Measurements from ENCODE around the gene SETD1A.

DNA sequence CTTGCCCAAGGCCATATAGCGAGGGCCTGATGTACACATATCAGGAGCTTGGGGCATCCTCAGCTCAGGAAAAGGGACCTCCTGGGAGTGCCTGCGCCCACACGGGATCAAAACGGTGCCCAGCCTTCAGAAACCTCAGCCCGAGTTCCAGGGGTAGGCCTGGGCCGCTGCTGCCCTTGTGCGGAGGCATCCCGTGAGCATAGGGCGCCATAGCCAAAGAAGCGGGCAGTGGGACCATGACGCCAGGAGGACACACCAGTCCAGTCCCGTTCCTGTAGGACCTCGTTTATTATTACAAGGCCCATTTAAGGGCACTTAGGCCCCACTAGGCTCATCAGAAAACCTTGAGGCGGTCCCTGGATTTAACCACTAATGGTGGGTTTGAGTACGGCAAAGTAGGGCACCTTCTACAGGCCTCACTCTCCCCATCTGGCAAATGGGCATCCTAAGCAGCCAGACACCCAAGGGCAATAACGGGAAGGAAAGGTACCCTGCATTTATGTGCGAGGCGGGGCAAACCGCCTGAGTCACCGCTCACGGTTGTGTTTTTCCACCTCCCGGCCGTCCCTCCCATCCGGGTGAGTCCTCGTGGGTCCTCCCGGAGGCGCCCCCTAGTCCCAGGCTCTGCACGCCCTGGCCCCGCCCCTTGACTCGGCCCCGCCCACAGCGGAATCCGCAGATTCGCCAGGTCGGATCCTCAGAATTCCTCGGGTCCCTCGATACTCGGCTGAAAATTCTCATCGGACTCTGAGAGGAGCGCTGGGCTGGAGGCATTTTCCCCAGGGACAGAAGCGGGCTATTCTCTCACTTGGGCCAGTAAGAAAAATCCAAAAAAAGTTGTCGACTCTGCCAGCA is 726 bp upstream of the SETD1A start:
- no peak for TF ChIP-seq SIX5 (IDR thresholded peaks at IDR 0.05; ENCODE audit: borderline replicate concordance in 1 of 2, insufficient read depth in 1 of 2, low read depth in 1 of 2, low read length in 2 of 2)
- no peak for TF ChIP-seq EZH2 (IDR thresholded peaks at IDR 0.05; ENCODE audit: borderline replicate concordance, low read depth, low read length)
- TF ChIP-seq ZNF449 (CRISPR knock-in tag; IDR thresholded peaks at IDR 0.05): no peak
- TF ChIP-seq JUN (IDR thresholded peaks at IDR 0.05; ENCODE audit: borderline replicate concordance, low read depth, low read length): no peak; the same call in 1 of the 2 replicates
- no peak for TF ChIP-seq JUN (CRISPR knock-in tag; IDR thresholded peaks at IDR 0.05; ENCODE audit: borderline replicate concordance)
- TF ChIP-seq MAX (CRISPR knock-in tag; IDR thresholded peaks at IDR 0.05): no peak
- no peak for TF ChIP-seq ZNF444 (CRISPR knock-in tag; IDR thresholded peaks at IDR 0.05)
- TF ChIP-seq IRF2 (CRISPR knock-in tag; IDR thresholded peaks at IDR 0.05): no peak
- peak in 1 of 2 experiments; percentile 32; a peak in 1 of 4 replicates for TF ChIP-seq RAD21 (CRISPR knock-in tag; conservative IDR thresholded peaks at IDR 0.05 in 1 of 2, IDR thresholded peaks at IDR 0.05 in 1 of 2)
- TF ChIP-seq CBX3 (IDR thresholded peaks at IDR 0.05; ENCODE audit: borderline replicate concordance in 1 of 2, low read length in 2 of 2): peak in 1 of 2 experiments; percentile 49; a peak in 2 of 3 replicates
- TF ChIP-seq ESRRA (IDR thresholded peaks at IDR 0.05; ENCODE audit: borderline replicate concordance, low read depth): peak; percentile 98
- no peak for TF ChIP-seq ZBTB26 (CRISPR knock-in tag; IDR thresholded peaks at IDR 0.05)
- TF ChIP-seq, protein P1, sequence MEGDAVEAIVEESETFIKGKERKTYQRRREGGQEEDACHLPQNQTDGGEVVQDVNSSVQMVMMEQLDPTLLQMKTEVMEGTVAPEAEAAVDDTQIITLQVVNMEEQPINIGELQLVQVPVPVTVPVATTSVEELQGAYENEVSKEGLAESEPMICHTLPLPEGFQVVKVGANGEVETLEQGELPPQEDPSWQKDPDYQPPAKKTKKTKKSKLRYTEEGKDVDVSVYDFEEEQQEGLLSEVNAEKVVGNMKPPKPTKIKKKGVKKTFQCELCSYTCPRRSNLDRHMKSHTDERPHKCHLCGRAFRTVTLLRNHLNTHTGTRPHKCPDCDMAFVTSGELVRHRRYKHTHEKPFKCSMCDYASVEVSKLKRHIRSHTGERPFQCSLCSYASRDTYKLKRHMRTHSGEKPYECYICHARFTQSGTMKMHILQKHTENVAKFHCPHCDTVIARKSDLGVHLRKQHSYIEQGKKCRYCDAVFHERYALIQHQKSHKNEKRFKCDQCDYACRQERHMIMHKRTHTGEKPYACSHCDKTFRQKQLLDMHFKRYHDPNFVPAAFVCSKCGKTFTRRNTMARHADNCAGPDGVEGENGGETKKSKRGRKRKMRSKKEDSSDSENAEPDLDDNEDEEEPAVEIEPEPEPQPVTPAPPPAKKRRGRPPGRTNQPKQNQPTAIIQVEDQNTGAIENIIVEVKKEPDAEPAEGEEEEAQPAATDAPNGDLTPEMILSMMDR (IDR thresholded peaks at IDR 0.05 in 2 of 3, conservative IDR thresholded peaks at IDR 0.05 in 1 of 3; ENCODE audit: insufficient read depth in 2 of 3, low read depth in 1 of 3, low read length in 3 of 3): peak; percentile 34 to 42 (median 41); a peak in 4 of 6 replicates
- no peak for TF ChIP-seq STAG1 (CRISPR knock-in tag; IDR thresholded peaks at IDR 0.05; ENCODE audit: borderline replicate concordance)
- no peak for TF ChIP-seq ZNF324 (CRISPR knock-in tag; IDR thresholded peaks at IDR 0.05)
